Stimulated activated CD4-positive, alpha-beta T cell treated with anti-CD3 and anti-CD28 coated beads, Interleukin-15, amount 100 ng/mL, for 48 hours (primary cell): ENCODE results near the gene KIF18B.

ENCODE experiments used
- DNase-seq, 2 donors: peaks; one replicate each; pipeline ENCODE4 v3.0.0-alpha.2; 2020; ENCODE audit warnings: low read depth in 2 of 2

The KIF18B gene

GRCh38 chr17:44940317-44940716, 7.3 kb downstream of the KIF18B start:
- DNase-seq: no peak

- DNase-seq: no peak
These were observed 12.5 kb downstream of the KIF18B start for GRCh38 chr17:44935116-44935515.

GRCh38 chr17:44934745-44935105, 12.8 kb downstream of the KIF18B start:
- DNase-seq: no peak

GRCh38 chr17:44933824-44934744, 13.5 kb downstream of the KIF18B start:
- DNase-seq: no peak

- DNase-seq: no peak
These were observed 14.8 kb downstream of the KIF18B start for GRCh38 chr17:44932787-44933097.

- DNase-seq: no peak
These were observed 15.3 kb downstream of the KIF18B start for GRCh38 chr17:44932096-44932786.

- no peak for DNase-seq
These were observed 16.2 kb downstream of the KIF18B start for GRCh38 chr17:44931376-44931775.

GRCh38 chr17:44930667-44931066, 16.9 kb downstream of the KIF18B start:
- DNase-seq: no peak

GRCh38 chr17:44928950-44929720, 18.4 kb downstream of the KIF18B start:
- DNase-seq: no peak

- no peak for DNase-seq
These were observed 19.4 kb downstream of the KIF18B start for GRCh38 chr17:44928136-44928535.

GRCh38 chr17:44927696-44928095, 19.9 kb downstream of the KIF18B start:
- DNase-seq: no peak

- no peak for DNase-seq
These were observed 20.6 kb downstream of the KIF18B start for GRCh38 chr17:44926821-44927525.

- DNase-seq: no peak
These were observed 21.6 kb downstream of the KIF18B start for GRCh38 chr17:44925731-44926697.

GRCh38 chr17:44924107-44924544, 23.4 kb downstream of the KIF18B start:
- DNase-seq: no peak

- no peak for DNase-seq
These were observed 24.7 kb downstream of the KIF18B start for GRCh38 chr17:44922746-44923470.

- DNase-seq: no peak
These were observed 25.4 kb downstream of the KIF18B start for GRCh38 chr17:44922136-44922535.

- no peak for DNase-seq
These were observed 26.3 kb downstream of the KIF18B start for GRCh38 chr17:44921122-44921882.

GRCh38 chr17:44920565-44920940, 27.0 kb downstream of the KIF18B start:
- no peak for DNase-seq

GRCh38 chr17:44919885-44920564, 27.5 kb downstream of the KIF18B start:
- peak; percentile 38 to 53 for DNase-seq
